ENCODE results near the gene CACNA1A. TPM values are rescaled to one million over a fixed set of nuclear protein-coding genes. Genes with fewer than 3 reads are reported as not detected.

Gene CACNA1A
- total RNA-seq, 1 donor from 2014 or later, result 23.2 TPM

DNA sequence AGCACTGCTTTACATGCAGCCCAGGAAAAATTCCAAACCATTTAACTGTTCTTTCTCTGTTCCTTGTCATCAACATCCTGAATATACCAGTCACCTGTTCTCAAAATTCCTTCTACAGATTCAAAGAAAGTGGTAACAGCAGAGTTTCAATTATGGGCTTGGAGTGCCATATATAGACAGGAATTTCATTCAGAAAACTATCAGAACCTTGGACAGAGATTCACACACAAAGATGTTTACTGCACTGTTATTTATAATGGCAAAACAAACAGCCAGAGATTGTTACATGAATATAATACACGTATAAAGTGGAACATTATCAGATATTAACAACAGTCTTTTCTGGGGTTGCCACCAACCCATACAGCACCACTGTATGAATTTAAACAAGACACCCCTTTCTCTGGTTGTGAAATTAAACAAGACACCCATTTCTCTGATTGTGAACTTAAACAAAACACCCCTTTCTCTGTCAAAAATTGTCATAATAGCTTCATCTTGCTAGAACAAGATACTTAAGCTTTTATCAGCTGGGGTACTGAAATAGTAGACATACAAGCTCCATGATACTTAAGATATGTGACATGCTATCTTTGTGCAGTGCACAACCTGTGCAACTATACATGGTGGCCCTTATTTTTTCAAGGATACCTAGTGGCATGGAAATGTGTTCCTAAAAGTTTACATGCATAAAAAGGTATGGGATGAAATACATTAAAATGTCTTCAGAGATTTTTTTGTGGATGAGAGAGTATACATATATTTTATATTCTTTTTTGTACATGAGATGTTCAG lies 12.6 kb downstream of the CACNA1A start:
- Mint-ChIP-seq H3K36me3 (no peaks in the 10 kb centered on the region), H3K27ac (no peak overlapping the region), H3K27me3 (peaks cover 10% of the 10 kb centered on the region), H3K9me3 (no peaks in the 10 kb centered on the region), H3K4me3 (no peak overlapping the region), H3K4me1 (ENCODE audit: unreplicated experiment) (no peaks in the 10 kb centered on the region)
- no peak for DNase-seq (ENCODE audit: extremely low spot score, unreplicated experiment)
- TF ChIP-seq, protein P1, sequence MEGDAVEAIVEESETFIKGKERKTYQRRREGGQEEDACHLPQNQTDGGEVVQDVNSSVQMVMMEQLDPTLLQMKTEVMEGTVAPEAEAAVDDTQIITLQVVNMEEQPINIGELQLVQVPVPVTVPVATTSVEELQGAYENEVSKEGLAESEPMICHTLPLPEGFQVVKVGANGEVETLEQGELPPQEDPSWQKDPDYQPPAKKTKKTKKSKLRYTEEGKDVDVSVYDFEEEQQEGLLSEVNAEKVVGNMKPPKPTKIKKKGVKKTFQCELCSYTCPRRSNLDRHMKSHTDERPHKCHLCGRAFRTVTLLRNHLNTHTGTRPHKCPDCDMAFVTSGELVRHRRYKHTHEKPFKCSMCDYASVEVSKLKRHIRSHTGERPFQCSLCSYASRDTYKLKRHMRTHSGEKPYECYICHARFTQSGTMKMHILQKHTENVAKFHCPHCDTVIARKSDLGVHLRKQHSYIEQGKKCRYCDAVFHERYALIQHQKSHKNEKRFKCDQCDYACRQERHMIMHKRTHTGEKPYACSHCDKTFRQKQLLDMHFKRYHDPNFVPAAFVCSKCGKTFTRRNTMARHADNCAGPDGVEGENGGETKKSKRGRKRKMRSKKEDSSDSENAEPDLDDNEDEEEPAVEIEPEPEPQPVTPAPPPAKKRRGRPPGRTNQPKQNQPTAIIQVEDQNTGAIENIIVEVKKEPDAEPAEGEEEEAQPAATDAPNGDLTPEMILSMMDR (conservative IDR thresholded peaks at IDR 0.05), result no peak

DNA sequence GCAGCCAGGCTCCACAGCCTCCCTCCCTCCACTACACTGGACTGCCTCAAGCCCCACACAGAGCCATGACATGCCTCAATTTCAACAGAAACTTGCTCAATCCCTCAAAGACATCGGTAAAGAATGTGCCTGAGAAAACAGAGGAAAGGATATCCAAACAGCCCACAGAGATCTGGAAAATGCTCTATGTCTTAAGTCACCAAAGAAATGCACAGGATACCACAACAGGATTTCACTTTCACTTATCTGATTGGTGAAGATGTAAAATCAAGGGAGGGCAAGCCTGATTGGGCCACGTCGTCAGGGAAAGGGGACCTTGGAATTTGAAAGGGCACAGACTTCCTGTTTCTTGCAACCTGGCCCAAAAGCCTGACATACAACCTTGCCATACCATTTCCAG lies 14.2 kb downstream of the CACNA1A start:
- Mint-ChIP-seq H3K27ac (no peak overlapping the region), H3K9me3 (no peaks in the 10 kb centered on the region), H3K36me3 (no peaks in the 10 kb centered on the region), H3K4me3 (no peak overlapping the region), H3K27me3 (peaks cover 6% of the 10 kb centered on the region), H3K4me1 (ENCODE audit: unreplicated experiment) (no peaks in the 10 kb centered on the region)
- TF ChIP-seq, protein P1 (conservative IDR thresholded peaks at IDR 0.05), result no peak
- DNase-seq (ENCODE audit: extremely low spot score, unreplicated experiment), result no peak

DNA sequence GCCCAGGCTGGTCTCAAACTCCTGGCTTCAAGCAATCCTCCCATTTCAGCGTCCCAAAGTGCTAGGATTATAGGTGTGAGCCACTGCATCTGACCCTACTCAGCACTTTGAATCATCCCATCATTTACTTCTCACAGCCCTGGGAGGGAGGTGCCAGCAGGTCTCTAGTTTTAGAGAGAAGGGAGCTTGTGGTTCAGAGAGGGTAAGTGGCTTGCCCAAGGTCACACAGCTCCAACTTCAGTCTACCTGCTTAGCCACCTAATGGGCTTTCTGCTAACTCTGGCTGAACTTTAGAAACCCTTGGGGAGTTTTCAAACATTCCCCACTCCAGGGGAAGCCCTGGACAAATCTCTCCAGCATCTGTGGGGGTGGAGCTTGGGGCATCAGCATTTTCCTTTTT lies 18.3 kb downstream of the CACNA1A start:
- H3K9me3 Mint-ChIP-seq, result peaks cover 4% of the 10 kb centered on the region
- no peak for DNase-seq (ENCODE audit: extremely low spot score, unreplicated experiment)
- H3K4me3 Mint-ChIP-seq, result no peak overlapping the region
- H3K36me3 Mint-ChIP-seq, result no peaks in the 10 kb centered on the region
- no peaks in the 10 kb centered on the region for H3K4me1 Mint-ChIP-seq (ENCODE audit: unreplicated experiment)
- TF ChIP-seq, protein P1 (conservative IDR thresholded peaks at IDR 0.05), result no peak
- H3K27me3 Mint-ChIP-seq, result peaks cover 15% of the 10 kb centered on the region
- no peak overlapping the region for H3K27ac Mint-ChIP-seq

DNA sequence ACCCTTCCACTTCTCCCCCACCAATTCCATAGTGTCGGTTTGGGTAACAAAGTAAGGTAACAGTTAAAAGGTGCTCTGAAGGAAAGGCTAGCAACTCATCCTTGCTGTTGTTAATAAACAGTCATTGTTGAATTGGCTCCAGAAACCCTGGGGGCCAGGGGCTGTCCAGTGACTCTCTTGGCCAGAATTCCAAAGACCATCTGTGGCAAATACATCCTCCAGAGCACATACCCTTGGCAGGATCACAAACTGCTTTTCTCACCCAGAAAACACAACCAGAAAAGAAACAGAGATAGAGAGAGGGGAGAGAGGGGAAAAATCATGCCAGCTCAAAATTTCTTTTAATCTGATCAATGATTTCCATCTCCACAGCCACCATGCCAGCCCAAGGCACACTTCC lies 22.1 kb downstream of the CACNA1A start:
- peaks cover 8% of the 10 kb centered on the region for H3K27me3 Mint-ChIP-seq
- peaks cover 4% of the 10 kb centered on the region for H3K9me3 Mint-ChIP-seq

DNA sequence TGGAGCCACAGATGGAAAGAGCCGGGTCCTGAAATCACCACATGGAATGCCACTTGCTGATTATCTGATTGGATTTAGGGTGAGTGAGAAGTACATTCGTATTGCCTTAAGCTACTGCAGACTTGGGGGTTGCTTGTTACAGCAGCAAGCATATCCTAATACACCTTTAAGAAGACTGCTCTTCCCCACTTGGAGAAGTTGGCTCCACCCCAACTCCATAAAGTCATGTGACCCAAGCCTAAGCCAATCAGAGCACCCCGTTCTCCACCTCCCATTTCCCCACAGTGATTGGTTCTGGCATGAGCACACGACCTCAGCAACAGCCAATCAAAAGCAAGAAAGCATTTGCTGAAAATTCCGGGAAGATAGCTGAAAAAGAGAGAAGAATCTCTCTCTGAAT lies 23.1 kb downstream of the CACNA1A start:
- no peak overlapping the region for H3K27ac Mint-ChIP-seq
- H3K4me1 Mint-ChIP-seq (ENCODE audit: unreplicated experiment), result no peaks in the 10 kb centered on the region
- DNase-seq (ENCODE audit: extremely low spot score, unreplicated experiment), result no peak

More for the DNA sequence above, 22.1 kb downstream of the CACNA1A start:
- DNase-seq (ENCODE audit: extremely low spot score, unreplicated experiment), result no peak
- H3K36me3 Mint-ChIP-seq, result no peaks in the 10 kb centered on the region
- no peak overlapping the region for H3K27ac Mint-ChIP-seq
- no peak overlapping the region for H3K4me3 Mint-ChIP-seq
- H3K4me1 Mint-ChIP-seq (ENCODE audit: unreplicated experiment), result no peaks in the 10 kb centered on the region
- TF ChIP-seq, protein P1 (conservative IDR thresholded peaks at IDR 0.05), result no peak

More for the DNA sequence above, 23.1 kb downstream of the CACNA1A start:
- H3K4me3 Mint-ChIP-seq, result no peak overlapping the region
- H3K9me3 Mint-ChIP-seq, result peaks cover 4% of the 10 kb centered on the region
- H3K36me3 Mint-ChIP-seq, result no peaks in the 10 kb centered on the region
- TF ChIP-seq, protein P1 (conservative IDR thresholded peaks at IDR 0.05), result no peak
- peaks cover 8% of the 10 kb centered on the region for H3K27me3 Mint-ChIP-seq

Data from type B pancreatic cell (in vitro differentiated cells).